HEK293 (cell line): ENCODE results near the gene SYNE1.

Source experiments
- CTCF ChIA-PET: fragments of 350-600 bp; formaldehyde crosslinking; extraction: SDS; loops from one replicate; lab custom pipeline; 2021; ENCODE audit warnings: antibody characterized with exemption; lab: Yijun Ruan, JAX
- POLR2A ChIA-PET: fragments of 300-600 bp; formaldehyde crosslinking; extraction: SDS; loops from one replicate; lab custom pipeline; 2020; ENCODE audit warnings: antibody characterized with exemption, inconsistent platforms; lab: Yijun Ruan, JAX
- H3K27ac ChIP-seq: fragments of 200-500 bp; sonication (Bioruptor generic); 2 replicates; pipeline ENCODE4 v1.5.1; 2014; ENCODE audit warnings: low read depth, low read length, control low read depth, inconsistent platforms; ENCODE audit errors: extremely low read depth
- H3K36me3 ChIP-seq, 2 experiments: fragments of 200-500 bp in 1 of 2; sonication (Bioruptor generic) in 1 of 2; 1 replicate in 1 of 2; 2 replicates in 1 of 2; pipeline ENCODE4 v1.5.1; 2014 to 2017; ENCODE audit warnings: inconsistent platforms in 2 of 2, low read length in 2 of 2; ENCODE audit not compliant: control insufficient read depth in 2 of 2, insufficient read depth in 1 of 2
- H3K4me1 ChIP-seq: fragments of 200-500 bp; sonication (Bioruptor generic); 2 replicates; pipeline ENCODE4 v1.5.1; 2014; ENCODE audit warnings: mild to moderate bottlenecking, low read length, inconsistent platforms; ENCODE audit not compliant: control insufficient read depth, insufficient read depth
- H3K4me3 ChIP-seq: 2 replicates; pipeline ENCODE4 v1.5.1; 2011; ENCODE audit warnings: low read depth, mild to moderate bottlenecking, control low read depth, low read length, moderate library complexity
- H3K9me3 ChIP-seq: fragments of 200-500 bp; sonication (Bioruptor generic); 2 replicates; pipeline ENCODE4 v1.5.1; 2014; ENCODE audit warnings: low read depth, low read length, inconsistent platforms; ENCODE audit not compliant: control insufficient read depth, insufficient read depth
- KLF10 ChIP-seq: fragments of 450-650 bp; IDR thresholded peaks from 2 replicates; pipeline ENCODE4 v1.5.1; 2018; ENCODE audit warnings: missing biosample characterization, mild to moderate bottlenecking, missing genetic modification characterization
- KLF16 ChIP-seq: fragments of 450-650 bp; formaldehyde crosslinking; IDR thresholded peaks from 2 replicates; pipeline ENCODE4 v1.5.1; 2017; ENCODE audit warnings: missing biosample characterization, missing genetic modification characterization
- PBX3 ChIP-seq: sonication (generic); formaldehyde crosslinking; IDR thresholded peaks from 2 replicates; pipeline ENCODE4 v1.8.1; 2022; ENCODE audit warnings: mild to moderate bottlenecking, moderate library complexity, missing genetic modification reagents
- PRDM10 ChIP-seq: fragments of 450-650 bp; formaldehyde crosslinking; IDR thresholded peaks from 2 replicates; pipeline ENCODE4 v1.5.1; 2016; ENCODE audit warnings: missing biosample characterization, missing genetic modification characterization
- SP7 ChIP-seq: fragments of 450-650 bp; formaldehyde crosslinking; IDR thresholded peaks from 2 replicates; pipeline ENCODE4 v1.5.1; 2016; ENCODE audit warnings: missing biosample characterization, missing genetic modification characterization
- YY1 ChIP-seq: fragments of 450-650 bp; formaldehyde crosslinking; IDR thresholded peaks from 2 replicates; pipeline ENCODE4 v1.5.1; 2018; ENCODE audit warnings: missing biosample characterization, missing genetic modification characterization
- ZFP37 ChIP-seq: fragments of 450-650 bp; formaldehyde crosslinking; IDR thresholded peaks from 2 replicates; pipeline ENCODE4 v1.5.1; 2016; ENCODE audit warnings: missing biosample characterization, missing genetic modification characterization
- ZNF2 ChIP-seq: fragments of 450-650 bp; formaldehyde crosslinking; IDR thresholded peaks from 2 replicates; pipeline ENCODE4 v1.5.1; 2016; ENCODE audit warnings: missing biosample characterization, missing genetic modification characterization
- ZNF202 ChIP-seq: fragments of 450-650 bp; formaldehyde crosslinking; IDR thresholded peaks from 2 replicates; pipeline ENCODE4 v1.5.1; 2016; ENCODE audit warnings: missing biosample characterization, missing genetic modification characterization, borderline replicate concordance
- ZNF214 ChIP-seq: fragments of 450-650 bp; formaldehyde crosslinking; IDR thresholded peaks from 2 replicates; pipeline ENCODE4 v1.5.1; 2017; ENCODE audit warnings: missing biosample characterization, mild to moderate bottlenecking, missing genetic modification characterization, borderline replicate concordance
- ZNF274 ChIP-seq, 2 experiments: fragments of 200-500 bp in 1 of 2; fragments of 450-650 bp in 1 of 2; sonication (Bioruptor generic) in 1 of 2; formaldehyde crosslinking in 1 of 2; IDR thresholded peaks; 2 replicates each; pipeline versions ENCODE4 v1.5.1 to v1.6.1; 2014 to 2016; ENCODE audit warnings: borderline replicate concordance in 1 of 2, inconsistent platforms in 1 of 2, low read length in 1 of 2, missing biosample characterization in 1 of 2, missing genetic modification characterization in 1 of 2
- ZNF280D ChIP-seq: fragments of 450-650 bp; formaldehyde crosslinking; IDR thresholded peaks from 2 replicates; pipeline ENCODE4 v1.5.1; 2016; ENCODE audit warnings: missing biosample characterization, missing genetic modification characterization
- ZNF366 ChIP-seq: fragments of 450-650 bp; formaldehyde crosslinking; conservative IDR thresholded peaks from 2 replicates; pipeline ENCODE4 v1.5.1; 2016; ENCODE audit warnings: missing biosample characterization, missing genetic modification characterization
- ZNF48 ChIP-seq: fragments of 450-650 bp; formaldehyde crosslinking; IDR thresholded peaks from 2 replicates; pipeline ENCODE4 v1.5.1; 2016; ENCODE audit warnings: missing biosample characterization, missing genetic modification characterization
- ZNF529 ChIP-seq: fragments of 450-650 bp; formaldehyde crosslinking; IDR thresholded peaks from 2 replicates; pipeline ENCODE4 v1.5.1; 2017; ENCODE audit warnings: missing genetic modification characterization, missing biosample characterization; ENCODE audit not compliant: insufficient replicate concordance
- ZNF530 ChIP-seq: fragments of 450-650 bp; formaldehyde crosslinking; IDR thresholded peaks from 2 replicates; pipeline ENCODE4 v1.5.1; 2016; ENCODE audit warnings: low read depth, missing biosample characterization, missing genetic modification characterization
- ZNF549 ChIP-seq: fragments of 450-650 bp; IDR thresholded peaks from 2 replicates; pipeline ENCODE4 v1.5.1; 2018; ENCODE audit warnings: missing biosample characterization, missing genetic modification characterization, mild to moderate bottlenecking, inconsistent platforms, moderate library complexity
- ZNF571 ChIP-seq: fragments of 450-650 bp; formaldehyde crosslinking; IDR thresholded peaks from 2 replicates; pipeline ENCODE4 v1.5.0; 2017; ENCODE audit warnings: missing biosample characterization, missing genetic modification characterization
- ZNF610 ChIP-seq: fragments of 450-650 bp; formaldehyde crosslinking; IDR thresholded peaks from 2 replicates; pipeline ENCODE4 v1.5.1; 2016; ENCODE audit warnings: missing biosample characterization, missing genetic modification characterization, borderline replicate concordance
- ZNF621 ChIP-seq: fragments of 450-650 bp; formaldehyde crosslinking; IDR thresholded peaks from 2 replicates; pipeline ENCODE4 v1.5.1; 2017; ENCODE audit warnings: missing biosample characterization, missing genetic modification characterization
- ZNF624 ChIP-seq: fragments of 450-650 bp; formaldehyde crosslinking; IDR thresholded peaks from 2 replicates; pipeline ENCODE4 v1.5.1; 2017; ENCODE audit warnings: missing biosample characterization, missing genetic modification characterization
- ZNF658 ChIP-seq: fragments of 450-650 bp; formaldehyde crosslinking; IDR thresholded peaks from 2 replicates; pipeline ENCODE4; 2016; ENCODE audit warnings: missing biosample characterization, missing genetic modification characterization
- ZNF660 ChIP-seq: fragments of 450-650 bp; IDR thresholded peaks from 2 replicates; pipeline ENCODE4 v1.5.1; 2018; ENCODE audit warnings: missing biosample characterization, mild to moderate bottlenecking, missing genetic modification characterization
- ZNF677 ChIP-seq: fragments of 450-650 bp; IDR thresholded peaks from 2 replicates; pipeline ENCODE4 v1.5.0; 2018; ENCODE audit warnings: missing biosample characterization, mild to moderate bottlenecking, missing genetic modification characterization, moderate library complexity
- ZNF76 ChIP-seq: fragments of 450-650 bp; formaldehyde crosslinking; IDR thresholded peaks from 2 replicates; pipeline ENCODE4; 2016; ENCODE audit warnings: low read depth, missing biosample characterization, missing genetic modification characterization, borderline replicate concordance
- ZNF830 ChIP-seq: fragments of 450-650 bp; IDR thresholded peaks from 2 replicates; pipeline ENCODE4 v1.5.0; 2018; ENCODE audit warnings: missing biosample characterization, missing genetic modification characterization, low read depth, mild to moderate bottlenecking, moderate library complexity

The SYNE1 gene

GRCh38 chr6:152502421-152503188 lies 134.6 kb downstream of the SYNE1 start (continued):
- TF ChIP-seq PRDM10 (no peak), ZFP37 (tag by site-specific recombination) (no peak)

GRCh38 chr6:152499931-152500330 lies 137.2 kb downstream of the SYNE1 start:
- ChIA-PET POLR2A (no interaction called here), CTCF (no interaction called here)

GRCh38 chr6:152496731-152497130 lies 140.4 kb downstream of the SYNE1 start:
- H3K27ac ChIP-seq, result no peak overlapping the region
- no peaks in the 10 kb centered on the region for H3K4me1 ChIP-seq
- no peaks in the 10 kb centered on the region for H3K36me3 ChIP-seq
- ChIA-PET CTCF (interaction anchor here (0.6 to 1.7 kb wide), 4 partner anchors 9 to 369 kb away, joined by 3 to 4 read pairs (median 3); no protein-coding TSS in a partner anchor), POLR2A (no interaction called here)
- no peaks in the 10 kb centered on the region for H3K9me3 ChIP-seq
- H3K4me3 ChIP-seq, result no peak overlapping the region
- TF ChIP-seq KLF16 (tag by site-specific recombination) (no peak), ZNF280D (tag by site-specific recombination) (no peak), ZNF624 (no peak), PBX3 (CRISPR knock-in tag) (no peak), ZNF621 (tag by site-specific recombination) (no peak), ZNF571 (tag by site-specific recombination) (no peak), ZNF274 (IDR thresholded peaks at IDR 0.05; ENCODE audit: low read length) (no peak), ZNF274 (tag by site-specific recombination; IDR thresholded peaks at IDR 0.05; ENCODE audit: borderline replicate concordance) (no peak), ZNF610 (tag by site-specific recombination) (no peak), ZNF2 (tag by site-specific recombination) (no peak)

More at GRCh38 chr6:152499931-152500330, 137.2 kb downstream of the SYNE1 start:
- no peaks in the 10 kb centered on the region for H3K4me1 ChIP-seq
- H3K9me3 ChIP-seq, result no peaks in the 10 kb centered on the region
- TF ChIP-seq ZNF366 (tag by site-specific recombination) (no peak), ZNF48 (no peak), ZNF571 (tag by site-specific recombination) (no peak), ZNF529 (tag by site-specific recombination) (no peak), ZNF76 (tag by site-specific recombination) (no peak), ZNF549 (tag by site-specific recombination) (no peak), ZNF660 (tag by site-specific recombination) (no peak), ZNF658 (tag by site-specific recombination) (no peak), ZNF280D (tag by site-specific recombination) (no peak), ZNF830 (tag by site-specific recombination) (no peak), ZNF202 (tag by site-specific recombination) (no peak), YY1 (no peak), SP7 (tag by site-specific recombination) (no peak), ZNF677 (tag by site-specific recombination) (no peak), ZNF214 (tag by site-specific recombination) (no peak), ZNF530 (tag by site-specific recombination) (no peak), KLF16 (tag by site-specific recombination) (no peak), KLF10 (tag by site-specific recombination) (no peak)
- no peaks in the 10 kb centered on the region for H3K36me3 ChIP-seq
- no peak overlapping the region for H3K4me3 ChIP-seq
- no peak overlapping the region for H3K27ac ChIP-seq
